ENCODE data around the gene PPP2R2C. TPM values are rescaled to one million over a fixed set of nuclear protein-coding genes. Genes with fewer than 3 reads are reported as not detected.

PPP2R2C gene
- total RNA-seq: under 0.01 and 0.06 TPM in 2 replicates

DNA sequence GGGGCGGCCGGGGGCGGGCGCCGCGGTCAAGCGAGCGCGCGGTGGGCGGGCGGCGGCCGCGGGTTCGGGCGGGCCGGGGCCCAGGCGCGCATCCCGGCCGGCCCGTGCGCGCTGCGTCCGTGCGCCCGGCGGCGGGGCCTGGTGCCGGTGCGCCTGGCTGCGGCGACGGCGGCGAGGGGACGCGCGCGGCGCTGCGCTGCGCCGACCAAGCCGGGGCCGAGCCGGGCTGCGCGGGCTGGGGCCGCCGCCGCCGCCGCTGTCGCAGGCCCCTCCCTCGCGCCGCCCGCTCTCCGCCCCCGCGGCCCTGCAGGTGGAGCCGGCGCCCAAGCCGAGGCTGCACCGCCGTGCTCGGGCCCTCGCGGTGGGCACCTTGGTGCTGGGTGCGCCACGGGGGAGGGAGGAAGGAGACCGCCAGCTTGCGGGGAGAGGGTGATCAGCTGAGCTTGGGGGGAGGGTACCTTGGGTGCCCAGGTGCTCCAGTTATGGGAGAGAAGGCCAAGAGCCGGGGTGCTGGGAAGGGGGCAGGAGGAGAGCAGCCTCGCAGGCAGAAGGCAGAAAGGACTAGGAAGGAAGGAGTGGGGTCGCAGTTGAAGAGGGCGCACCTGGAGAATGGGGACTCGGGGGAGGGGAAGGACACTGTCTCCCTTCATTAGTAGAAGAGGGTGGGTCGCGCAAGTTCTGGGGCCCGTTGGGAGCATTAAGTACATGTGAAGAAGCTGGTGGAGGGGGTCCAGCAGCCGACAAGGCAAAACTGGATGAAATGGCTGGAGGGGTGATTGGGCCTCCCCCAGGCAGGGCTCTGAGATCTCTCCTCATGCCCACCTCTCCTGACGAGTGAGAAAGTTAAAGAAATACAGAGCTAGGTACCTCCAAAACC lies at the start of gene PPP2R2C:
PPP2R2C (minus strand) TSS at position 228 of the 877 bp plus-strand sequence. CDS start 385 bp downstream, outside the sequence.

Other genes starting within 250 kb of the PPP2R2C start
- gene WFS1, start 202.8 kb downstream of the PPP2R2C start, total RNA-seq: 15.6 and 23.4 TPM in 2 replicates
- gene MAN2B2, start 102.6 kb upstream of the PPP2R2C start, total RNA-seq: 19.5 and 19.6 TPM in 2 replicates
- gene MRFAP1, start 168.1 kb upstream of the PPP2R2C start, total RNA-seq: 111 and 133 TPM in 2 replicates
- gene S100P, start 221.3 kb upstream of the PPP2R2C start, total RNA-seq: not detected in 2 replicates
- gene MRFAP1L1, start 237.3 kb upstream of the PPP2R2C start, total RNA-seq: 62.0 and 62.4 TPM in 2 replicates
- gene BLOC1S4, start 243.6 kb upstream of the PPP2R2C start, total RNA-seq: 9.3 and 12.7 TPM in 2 replicates

Measured in aortic smooth muscle cell (primary cell).